ENCODE measurements around the gene POU3F2. TPM values are rescaled to one million over a fixed set of nuclear protein-coding genes. Genes with fewer than 3 reads are reported as not detected.

POU3F2 gene
- total RNA-seq, 1 donor from 2014 or later: 142 TPM

Other genes starting within 250 kb of the POU3F2 start
- 24.9 TPM for gene FBXL4, start 113.4 kb downstream of the POU3F2 start, total RNA-seq

Measured in frontal cortex (tissue), 1 donor.